Cerebellar cortex (tissue), 1 donor: ENCODE measurements around the gene MYO10.

ENCODE experiments used
- DNase-seq: peaks from one replicate; pipeline ENCODE4 v3.0.0-alpha.2; 2015; ENCODE audit warnings: low spot score

MYO10 gene

DNA sequence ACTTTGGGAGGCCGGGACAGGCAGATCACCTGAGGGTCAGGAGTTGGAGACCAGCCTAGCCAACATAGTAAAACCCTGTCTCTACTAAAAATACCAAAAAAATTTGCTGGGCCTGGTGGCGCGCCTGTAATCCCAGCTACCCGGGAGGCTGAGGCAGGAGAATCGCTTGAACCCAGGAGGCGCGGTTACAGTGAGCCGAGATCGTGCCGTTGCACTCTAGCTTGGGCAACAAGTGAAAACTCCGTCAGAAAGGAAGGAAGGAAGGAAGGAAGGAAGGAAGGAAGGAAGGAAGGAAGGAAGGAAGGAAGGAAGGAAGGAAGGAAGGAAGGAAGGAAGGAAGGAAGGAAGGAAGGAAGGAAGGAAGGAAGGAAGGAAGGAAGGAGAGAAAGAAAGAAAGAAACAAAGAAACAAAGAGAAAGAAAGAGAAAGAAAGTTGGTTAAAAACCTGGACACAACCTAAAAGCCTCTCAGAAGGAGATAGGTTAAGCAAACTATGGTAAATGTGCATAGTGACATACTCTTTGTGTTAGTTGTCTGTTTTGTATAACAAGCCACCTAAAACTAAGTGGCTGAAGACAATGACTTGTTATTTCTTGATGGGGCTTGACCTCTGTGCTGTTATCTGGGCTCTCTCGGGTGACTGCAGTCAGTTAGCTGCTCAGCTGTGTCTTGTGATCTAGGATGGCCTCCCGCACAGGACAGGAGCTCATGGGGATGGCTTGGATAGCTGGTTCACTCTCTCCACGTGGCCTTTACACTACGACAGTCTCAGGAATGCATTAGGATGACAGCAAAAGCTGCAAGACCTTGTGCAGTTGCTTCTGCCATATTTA, 8.0 kb upstream of the MYO10 start:
- DNase-seq: no peak

DNA sequence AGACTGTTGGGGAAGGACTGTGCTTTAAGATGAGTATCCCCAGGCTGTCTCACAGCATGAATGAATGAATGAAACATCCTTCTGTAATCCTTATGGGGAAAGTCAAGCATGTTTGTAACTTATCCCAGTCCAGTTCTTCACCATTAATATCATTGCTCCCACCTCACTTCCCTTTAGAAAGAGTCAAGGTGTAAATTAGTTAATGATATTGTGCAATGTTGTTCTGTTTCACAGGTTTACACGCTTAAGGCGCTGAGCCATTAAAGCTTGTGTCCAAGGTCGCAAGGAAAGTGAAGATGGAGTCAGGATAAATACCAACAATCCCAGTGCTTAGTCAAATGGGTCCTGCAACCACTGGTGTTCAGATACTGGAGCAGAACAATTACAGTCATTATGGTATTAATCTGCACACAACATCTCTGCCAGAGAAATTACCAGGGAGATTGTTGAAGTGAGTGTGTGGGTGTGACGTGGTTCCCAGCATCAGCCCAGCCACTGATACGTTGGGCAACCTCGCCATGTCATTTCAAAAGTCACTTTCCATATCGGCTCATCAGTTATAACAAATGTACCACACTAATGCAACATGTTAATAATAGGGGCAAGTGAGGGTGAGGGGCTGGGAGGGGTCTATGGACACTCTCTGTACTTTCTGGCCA, 1.5 kb upstream of the MYO10 start:
- no peak for DNase-seq

DNA sequence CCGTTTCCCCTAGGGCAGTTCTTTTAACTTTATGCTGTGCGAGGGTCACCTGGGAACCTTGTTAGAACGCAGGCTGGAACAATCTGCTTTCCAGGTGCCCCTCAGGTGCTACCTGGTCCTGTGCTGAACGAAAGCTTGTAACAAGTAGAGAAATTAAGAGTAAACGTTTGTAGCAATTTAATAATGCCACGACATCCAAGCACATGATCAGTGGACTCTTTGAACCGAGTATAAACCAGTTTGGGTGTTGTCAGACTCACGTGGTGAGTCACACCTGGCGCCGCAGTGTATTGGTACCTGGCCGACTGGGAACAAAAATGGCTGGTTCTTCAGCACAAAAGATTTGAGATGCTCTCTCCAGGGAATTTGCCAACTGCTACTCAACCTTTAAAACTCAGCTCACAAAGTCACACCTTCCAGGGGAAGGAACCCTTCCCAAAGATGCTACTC, 926 bp upstream of the MYO10 start:
- DNase-seq: no peak

DNA sequence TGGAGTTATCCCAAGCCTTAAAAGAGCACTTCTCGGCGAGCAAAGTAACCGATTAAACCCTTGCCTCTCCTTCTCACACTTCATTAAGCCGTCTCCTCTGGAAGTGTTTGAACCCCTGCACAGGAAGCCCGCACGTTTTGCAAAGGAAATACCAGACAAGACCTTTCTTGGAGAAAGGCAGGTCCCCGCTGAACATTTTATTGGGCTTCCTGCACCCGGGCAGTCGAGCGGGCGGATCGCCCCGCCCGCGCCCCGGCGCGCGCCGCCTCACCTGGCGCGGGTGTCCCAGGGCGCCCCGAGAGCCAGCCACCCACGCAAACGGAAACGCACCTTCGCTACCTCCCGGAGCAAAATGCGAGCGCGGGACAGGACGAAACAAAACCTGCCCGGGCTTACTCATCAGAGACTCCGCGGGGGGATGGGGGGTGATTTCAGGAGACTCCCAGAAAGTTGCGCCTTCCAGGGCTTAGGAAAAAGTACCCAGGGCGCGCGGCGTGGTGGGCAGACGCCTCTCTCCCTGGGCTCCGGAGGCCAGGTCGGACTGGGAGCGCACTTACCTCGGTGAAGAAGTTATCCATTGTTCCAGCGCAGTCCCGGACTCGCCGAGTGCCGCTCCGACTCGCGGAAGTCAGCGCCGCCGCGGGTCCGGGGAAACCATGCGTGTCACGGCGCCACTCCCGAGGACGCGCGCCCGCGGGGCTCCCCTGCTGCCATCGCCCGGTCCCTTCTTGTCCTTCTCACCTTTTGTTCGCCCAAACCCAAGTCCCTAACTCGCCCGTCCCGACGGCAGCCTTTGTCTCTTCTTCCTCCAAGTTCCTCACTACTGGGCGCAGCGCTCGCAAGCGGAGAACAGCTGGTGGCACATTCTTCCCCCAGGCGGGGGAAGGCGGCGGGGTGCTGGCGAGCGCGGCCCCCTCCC, 598 bp downstream of the MYO10 start:
- no peak for DNase-seq

DNA sequence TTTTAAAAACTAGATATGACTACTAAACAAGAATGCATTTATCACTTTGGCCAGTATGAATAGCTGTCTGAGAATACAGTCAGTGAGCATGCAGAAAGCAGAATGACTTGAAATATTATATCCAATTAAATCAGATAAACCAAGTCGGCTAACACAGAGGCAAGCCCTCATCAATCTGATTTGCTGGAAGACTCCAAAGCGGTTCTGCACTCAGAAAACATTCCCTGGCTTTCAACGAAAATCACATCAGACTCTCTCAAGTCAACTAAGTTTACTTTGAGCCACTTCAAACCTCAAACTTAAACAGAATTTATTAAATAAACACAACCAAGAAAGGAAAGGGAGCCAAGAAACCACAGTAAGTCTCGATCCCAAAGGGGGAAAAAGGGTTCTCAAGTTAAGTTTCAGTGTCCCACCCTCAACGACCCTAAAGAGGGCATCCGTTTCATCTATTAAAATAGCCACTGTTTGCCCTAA, 1.4 kb downstream of the MYO10 start:
- DNase-seq: no peak

DNA sequence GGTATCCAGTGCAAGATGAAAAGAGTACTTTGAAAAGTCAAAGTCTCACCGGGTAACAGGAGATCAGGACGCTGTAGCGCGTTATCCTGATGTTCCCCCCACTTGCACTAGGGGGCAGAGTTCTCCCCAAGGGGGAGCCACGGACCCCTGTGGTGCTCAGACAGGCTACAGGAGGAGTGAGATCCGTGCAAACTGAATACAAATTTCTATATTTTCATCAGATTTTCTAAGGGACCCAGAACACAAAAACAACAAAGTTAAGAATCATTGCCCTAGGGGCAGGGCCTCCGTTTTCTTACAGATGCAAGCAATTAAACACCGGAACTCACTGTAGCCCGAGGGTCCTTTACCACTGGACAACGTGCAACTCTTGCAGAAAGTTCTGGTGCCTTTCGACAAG, 2.0 kb downstream of the MYO10 start:
- no peak for DNase-seq

DNA sequence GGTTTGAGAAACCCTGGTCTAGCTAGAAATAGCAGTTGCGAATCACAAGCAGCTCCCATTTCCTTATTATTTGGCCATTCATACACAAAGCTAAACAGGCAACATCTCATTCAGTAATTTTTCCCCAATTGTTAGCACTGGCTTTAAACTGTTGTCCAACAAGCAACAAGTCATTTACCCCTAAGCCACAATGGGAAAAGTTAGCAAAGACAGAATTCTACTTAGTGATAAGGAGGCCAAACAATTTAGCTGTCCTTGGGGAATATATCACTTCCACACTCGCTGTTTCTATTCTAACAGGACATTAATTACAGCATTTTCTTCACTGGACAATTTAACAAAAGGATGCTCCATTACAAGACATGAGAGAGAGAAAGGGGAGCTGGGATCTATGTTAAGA, 2.8 kb downstream of the MYO10 start:
- no peak for DNase-seq

DNA sequence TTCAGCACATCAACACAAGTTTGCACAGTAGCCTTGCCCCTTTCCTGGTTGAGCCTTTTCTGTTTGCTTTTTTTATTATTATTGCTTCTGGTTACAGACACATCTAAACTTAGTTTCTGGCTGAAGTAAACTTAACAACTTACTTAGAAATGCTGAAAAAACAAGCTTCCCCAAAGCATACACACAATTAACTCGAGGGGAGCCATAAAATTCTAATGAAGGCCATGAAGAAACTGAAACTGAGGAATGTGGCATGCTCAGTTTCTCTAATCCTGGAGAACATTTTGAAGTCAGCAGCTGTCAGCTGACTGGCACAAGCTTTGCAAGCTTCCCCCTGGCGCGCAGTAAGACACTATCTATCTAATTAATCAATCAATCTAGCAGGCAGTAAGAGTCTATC, 3.7 kb downstream of the MYO10 start:
- DNase-seq: no peak

DNA sequence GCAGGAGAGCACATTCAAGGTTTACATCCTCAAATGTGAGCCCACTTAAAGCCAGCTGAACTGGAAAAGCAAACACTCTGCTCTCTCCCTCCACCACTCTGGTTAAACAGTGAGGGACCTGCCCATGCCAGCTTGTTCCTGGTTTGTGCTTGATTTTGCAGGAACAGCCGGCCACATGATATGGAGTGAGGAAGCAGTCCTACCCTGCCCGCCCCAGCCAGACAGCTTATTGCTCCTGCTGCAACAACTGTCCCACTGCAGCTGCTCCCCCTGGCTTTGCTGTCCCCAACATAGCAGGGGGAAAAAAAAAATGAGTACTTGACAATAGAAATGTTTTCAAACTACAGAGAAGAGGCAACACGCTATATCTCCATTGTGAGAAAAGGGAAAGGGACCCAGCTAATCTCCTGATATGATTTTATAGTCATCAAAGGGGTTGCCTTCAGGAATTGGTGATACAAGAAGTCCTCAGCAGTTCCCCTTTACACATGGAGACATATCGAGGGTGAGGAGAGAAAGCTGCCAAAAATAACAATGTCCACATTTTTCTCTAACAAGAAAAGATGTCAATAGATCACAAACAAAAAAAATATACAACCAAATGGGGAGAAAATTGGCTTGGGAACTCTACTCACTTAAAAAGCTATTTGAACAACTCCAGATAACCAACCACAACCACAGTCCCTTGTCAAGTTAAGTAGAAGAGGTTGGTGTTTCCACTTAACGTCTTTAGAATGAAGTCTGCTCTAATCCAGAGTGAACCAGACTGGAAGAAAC, 4.6 kb downstream of the MYO10 start:
- no peak for DNase-seq

DNA sequence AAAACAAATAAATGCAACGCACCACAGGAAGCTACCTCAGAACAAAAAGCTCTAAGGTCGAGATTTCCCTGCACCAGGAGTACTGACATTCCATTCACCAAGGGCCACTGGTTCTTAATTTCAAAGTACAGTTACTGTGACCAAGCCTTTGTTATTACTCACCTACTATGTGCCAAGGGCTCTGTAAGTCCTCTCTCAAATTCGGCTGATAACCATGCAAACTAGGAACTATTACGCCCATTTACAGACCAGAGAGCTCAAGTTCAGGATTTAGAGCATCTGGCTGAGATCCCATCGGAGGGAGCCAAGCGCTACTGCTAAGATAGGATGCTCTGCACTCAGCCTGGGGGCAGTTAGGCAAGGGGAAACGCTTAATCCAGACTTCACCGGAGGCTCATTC, 5.6 kb downstream of the MYO10 start:
- no peak for DNase-seq

DNA sequence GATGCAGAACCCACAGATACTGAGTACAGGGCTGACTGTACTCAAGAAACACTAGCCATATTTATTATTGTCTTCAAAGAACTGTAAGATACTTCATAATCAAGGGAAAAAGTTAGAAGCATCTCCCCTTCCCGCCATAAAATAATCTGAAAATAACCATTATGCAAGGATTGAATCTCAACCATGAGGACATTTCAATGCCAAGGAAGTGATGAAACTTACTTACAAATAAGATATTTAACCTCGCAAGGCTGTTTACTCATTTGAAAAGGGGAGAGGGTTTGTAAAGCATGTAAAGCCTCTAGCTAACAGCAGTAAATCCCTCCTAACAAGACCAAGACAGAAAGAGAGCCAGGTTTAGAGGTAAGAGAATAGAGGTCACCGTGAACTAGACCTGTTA, 6.3 kb downstream of the MYO10 start:
- no peak for DNase-seq

DNA sequence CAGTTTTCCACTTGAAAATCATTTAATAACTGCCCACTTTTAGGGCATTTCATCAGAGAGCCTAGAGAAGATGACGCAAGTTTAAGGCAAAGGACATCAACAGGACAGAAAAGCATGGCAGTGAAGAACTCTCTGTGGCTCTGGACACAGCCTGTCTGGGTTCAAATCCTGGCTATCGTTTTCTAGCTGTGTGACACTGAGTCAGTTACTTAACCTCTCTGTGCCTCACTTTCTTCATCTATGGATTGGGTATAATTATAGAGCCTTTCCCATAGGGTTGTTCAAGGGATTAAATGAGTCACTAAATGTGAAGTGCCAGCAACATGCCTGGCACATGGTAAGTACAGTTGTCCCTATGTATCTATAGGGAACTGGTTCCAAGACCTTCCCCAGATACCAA, 6.7 kb downstream of the MYO10 start:
- no peak for DNase-seq

DNA sequence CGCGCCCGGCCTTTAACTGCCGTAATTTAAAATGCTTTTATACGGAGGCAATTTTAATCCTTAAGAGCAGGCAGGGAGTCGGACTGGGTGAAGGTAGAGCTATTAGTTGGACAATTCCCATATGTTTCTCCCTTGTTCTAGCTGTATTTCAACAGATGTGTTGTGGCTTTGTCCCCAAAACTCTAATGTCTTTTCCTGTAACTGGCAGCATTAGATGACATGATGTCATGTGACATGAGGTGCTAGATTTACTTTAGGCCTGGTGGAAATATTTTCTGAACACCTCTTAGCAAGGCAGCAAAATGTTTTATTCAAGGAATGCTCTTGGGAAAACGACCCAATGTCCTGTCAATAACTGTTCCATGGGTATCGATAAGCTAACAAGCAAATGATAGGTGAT, 8.5 kb downstream of the MYO10 start:
- no peak for DNase-seq

DNA sequence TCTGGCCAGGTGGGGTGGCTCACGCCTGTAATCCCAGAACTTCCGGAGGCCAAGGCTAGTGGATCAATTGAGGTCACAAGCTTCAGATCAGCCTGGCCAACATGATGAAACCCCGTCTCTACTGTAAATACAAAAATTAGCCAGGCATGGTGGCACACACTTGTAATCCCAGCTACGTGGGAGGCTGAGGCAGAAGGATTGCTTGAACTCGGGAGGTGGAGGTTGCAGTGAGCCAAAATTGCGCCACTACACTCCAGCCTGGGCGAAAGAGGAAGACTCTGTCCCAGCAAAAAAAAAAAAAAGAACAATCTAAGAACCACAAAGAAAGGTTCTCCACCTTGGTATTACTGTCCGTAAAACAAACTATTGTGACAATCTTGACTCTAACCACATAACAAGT, 9.7 kb downstream of the MYO10 start:
- no peak for DNase-seq

DNA sequence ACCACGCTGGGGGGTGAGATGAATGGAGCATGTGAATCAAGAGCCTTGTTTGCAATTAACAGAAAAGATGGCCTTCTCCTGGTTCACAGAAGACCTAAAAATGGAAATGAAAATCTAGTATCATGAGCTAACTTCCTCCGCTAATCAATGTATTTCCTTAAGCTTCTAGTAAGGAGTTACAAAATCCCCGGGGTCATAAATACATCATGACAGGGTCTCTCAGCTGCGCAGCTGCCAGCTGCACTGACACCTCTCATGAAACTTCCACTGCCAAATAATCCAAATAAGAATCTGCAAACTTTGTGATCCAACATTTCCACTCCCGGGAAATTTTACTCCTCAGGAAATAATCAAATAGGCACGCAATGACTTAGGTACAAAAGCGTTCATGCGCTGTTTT, 11.9 kb downstream of the MYO10 start:
- DNase-seq: no peak

DNA sequence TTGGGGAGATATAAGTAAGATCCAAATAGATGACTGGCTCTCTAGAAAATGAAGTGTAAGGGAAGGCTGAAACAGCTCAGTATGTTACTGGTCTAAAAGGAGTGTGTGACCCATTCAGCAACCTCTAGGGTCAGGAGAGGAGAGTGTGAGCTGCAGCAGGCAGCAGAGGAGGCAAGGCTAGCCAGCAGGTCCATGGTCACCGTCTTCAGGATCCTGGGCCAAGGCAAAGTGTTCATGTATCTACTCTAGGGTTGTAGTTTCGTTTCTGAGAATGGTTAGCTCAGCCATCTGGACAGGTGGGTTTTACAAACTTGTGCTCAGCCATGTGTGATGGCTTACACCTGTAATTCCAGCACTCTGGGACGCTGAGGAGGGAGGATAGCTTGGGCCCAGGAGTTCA, 13.7 kb downstream of the MYO10 start:
- no peak for DNase-seq

DNA sequence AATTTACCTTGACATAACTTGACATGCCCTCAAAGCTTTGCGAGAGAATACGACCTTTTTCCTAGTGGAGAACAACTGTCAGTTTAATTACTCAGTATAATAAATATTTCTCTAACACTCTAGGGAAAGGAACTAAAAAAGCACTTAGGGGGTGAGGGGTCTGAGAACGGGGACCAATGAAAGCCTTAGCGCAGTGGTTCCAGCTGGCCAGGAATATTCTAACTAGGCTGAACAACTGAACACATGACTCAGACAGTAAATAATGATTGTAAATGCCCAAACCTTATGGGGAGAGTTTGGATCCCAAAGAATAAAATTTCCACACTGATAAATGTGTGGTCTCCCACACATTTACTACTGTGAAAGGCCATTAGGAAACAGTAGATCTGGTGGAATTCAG, 14.9 kb downstream of the MYO10 start:
- no peak for DNase-seq

DNA sequence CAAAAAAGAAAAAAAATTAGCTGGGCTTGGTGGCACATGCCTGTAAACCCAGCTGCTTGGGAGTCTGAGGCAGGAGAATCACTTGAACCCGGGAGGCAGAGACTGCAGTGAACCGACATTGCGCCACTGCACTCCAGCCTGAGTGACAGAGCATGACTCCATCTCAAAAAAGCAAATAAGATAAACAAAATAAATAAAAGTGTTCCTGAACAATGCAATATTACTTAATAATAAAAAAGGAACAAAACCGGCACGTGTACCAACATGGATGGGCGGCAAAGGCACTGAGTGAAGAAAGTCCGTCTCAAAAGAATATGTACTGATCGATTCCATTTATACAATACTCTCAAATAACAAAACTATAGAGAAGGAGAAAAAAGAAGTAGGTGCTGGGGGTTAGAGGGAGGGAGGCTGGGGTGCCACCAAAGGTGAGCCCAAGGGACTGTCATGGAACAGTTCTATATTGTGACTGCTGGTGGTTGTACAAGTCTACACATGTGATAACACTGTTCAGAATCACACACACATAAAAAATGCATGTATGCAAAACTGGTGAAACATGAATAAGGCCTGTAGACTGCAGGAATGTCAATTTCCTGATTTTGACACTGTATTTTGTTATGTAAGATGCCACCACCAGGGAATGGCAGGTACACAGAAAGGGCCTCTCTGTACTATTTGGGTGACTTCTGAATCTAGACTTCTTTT, 15.8 kb downstream of the MYO10 start:
- no peak for DNase-seq

DNA sequence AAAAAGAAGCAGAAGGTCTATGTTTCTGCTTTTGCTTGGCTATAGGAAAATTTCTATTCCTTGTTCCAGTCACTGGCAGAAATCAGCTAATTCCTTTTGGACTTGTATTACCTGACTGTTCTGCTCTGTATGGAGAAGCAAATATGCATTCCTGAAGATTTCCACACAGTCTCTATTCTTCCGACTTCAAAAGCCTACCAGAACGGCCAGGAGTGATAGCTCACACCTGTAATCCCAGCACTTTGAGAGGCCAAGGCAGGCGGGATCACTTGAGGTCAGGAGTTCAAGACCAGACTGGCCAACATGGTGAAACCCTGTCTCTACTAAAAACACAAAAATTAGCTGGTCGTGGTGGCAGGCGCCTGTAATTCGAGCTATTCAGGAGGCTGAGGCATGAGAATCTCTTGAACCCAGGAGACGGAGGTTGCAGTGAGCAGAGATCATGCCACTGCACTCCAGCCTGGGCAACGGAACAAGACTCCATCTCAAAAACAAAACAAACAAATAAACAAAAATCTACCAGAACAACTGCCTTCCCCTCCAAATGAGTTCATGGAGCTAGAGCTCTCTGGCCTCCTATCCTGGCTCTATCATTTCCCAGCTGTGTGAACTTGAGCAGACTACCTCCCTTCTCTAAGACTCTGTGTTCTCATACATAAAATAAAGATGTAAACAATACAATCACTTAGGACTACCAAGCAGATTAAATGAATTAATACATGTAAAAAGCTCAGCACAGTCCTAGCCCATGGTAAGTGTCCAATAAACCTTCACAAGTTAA, 17.0 kb downstream of the MYO10 start:
- DNase-seq: no peak

DNA sequence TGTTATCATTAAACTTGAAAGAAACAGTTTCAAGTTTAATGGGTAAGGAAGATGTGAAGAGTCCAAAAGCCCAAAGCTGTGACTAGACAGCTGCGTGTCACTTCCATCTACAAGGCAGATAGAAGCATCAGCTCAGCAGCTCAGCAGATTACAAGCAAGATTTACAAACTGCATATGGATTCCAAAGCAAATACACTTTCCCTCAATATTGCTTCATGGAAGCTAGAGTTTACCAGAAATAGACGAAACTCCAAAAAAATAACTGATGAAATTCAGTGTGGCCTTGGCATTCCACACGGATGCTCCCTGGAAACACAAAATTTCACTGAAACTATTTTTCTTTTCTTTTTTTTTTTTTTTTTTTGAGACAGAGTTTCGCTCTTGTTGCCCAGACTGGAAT, 17.9 kb downstream of the MYO10 start:
- DNase-seq: no peak
